Esophagus muscularis mucosa (tissue), 3 donors: ENCODE results near the gene FZD10.

Experiments used
- POLR2A ChIP-seq: fragments of 450-650 bp; IDR thresholded peaks from one replicate; pipeline ENCODE4 v1.6.1; 2017; ENCODE audit warnings: antibody characterized with exemption, moderate library complexity, mild to moderate bottlenecking, low read depth
- TF ChIP-seq, protein P1 (sequence below), 3 experiments: fragments of 200-600 bp in 2 of 3; fragments of 450-650 bp in 1 of 3; sonication (generic) in 2 of 3; IDR thresholded peaks; one replicate each; pipeline ENCODE4 v1.5.1; 2017 to 2019; ENCODE audit warnings: antibody characterized with exemption in 3 of 3, mild to moderate bottlenecking in 2 of 3, moderate library complexity in 1 of 3

DNA sequence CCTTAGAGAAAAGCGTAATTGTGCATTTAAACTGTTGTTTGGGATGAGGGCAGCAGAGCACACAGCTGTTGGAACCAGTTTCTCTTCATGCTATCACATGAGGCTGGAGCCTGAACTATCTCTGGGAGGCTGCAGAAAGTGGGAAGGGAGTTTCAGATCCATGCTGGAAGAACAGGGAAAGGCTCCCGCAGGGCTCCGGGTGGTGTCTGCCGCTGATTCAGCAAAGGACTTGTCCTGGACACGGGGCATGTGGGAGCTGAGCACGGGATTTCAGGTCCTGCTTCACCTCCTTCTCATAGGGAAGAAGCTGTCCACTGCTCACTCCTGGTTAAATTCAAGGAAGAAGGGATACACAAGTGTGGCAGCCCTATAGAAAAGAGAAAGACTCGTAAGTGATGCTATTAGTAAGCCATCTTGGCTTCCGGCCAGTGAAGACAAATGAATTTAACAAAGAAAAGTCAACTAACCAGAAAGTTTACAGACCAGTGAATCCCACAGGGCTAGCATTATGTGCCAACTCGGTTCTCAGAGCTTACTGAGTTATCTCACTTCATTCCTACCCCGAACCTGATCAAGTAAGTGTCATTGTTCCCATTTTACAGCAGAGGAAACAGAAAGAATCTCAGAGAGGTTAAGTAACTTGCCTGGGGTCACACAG is 6.7 kb upstream of the FZD10 start:
- TF ChIP-seq, protein P1, sequence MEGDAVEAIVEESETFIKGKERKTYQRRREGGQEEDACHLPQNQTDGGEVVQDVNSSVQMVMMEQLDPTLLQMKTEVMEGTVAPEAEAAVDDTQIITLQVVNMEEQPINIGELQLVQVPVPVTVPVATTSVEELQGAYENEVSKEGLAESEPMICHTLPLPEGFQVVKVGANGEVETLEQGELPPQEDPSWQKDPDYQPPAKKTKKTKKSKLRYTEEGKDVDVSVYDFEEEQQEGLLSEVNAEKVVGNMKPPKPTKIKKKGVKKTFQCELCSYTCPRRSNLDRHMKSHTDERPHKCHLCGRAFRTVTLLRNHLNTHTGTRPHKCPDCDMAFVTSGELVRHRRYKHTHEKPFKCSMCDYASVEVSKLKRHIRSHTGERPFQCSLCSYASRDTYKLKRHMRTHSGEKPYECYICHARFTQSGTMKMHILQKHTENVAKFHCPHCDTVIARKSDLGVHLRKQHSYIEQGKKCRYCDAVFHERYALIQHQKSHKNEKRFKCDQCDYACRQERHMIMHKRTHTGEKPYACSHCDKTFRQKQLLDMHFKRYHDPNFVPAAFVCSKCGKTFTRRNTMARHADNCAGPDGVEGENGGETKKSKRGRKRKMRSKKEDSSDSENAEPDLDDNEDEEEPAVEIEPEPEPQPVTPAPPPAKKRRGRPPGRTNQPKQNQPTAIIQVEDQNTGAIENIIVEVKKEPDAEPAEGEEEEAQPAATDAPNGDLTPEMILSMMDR (IDR thresholded peaks at IDR 0.05): no peak
- TF ChIP-seq POLR2A: no peak
